ELR (cell line): ENCODE results near the gene UPK3B.
"Not testable (repeated sequence)": the region's sequence is repeated elsewhere in the genome, so short reads cannot be mapped to it uniquely, and the experiment has no call there.

Experiments
- DNase-seq: peaks from one replicate; pipeline ENCODE4 v3.0.0-alpha.2; 2015; ENCODE audit warnings: low read depth

The UPK3B gene

DNA sequence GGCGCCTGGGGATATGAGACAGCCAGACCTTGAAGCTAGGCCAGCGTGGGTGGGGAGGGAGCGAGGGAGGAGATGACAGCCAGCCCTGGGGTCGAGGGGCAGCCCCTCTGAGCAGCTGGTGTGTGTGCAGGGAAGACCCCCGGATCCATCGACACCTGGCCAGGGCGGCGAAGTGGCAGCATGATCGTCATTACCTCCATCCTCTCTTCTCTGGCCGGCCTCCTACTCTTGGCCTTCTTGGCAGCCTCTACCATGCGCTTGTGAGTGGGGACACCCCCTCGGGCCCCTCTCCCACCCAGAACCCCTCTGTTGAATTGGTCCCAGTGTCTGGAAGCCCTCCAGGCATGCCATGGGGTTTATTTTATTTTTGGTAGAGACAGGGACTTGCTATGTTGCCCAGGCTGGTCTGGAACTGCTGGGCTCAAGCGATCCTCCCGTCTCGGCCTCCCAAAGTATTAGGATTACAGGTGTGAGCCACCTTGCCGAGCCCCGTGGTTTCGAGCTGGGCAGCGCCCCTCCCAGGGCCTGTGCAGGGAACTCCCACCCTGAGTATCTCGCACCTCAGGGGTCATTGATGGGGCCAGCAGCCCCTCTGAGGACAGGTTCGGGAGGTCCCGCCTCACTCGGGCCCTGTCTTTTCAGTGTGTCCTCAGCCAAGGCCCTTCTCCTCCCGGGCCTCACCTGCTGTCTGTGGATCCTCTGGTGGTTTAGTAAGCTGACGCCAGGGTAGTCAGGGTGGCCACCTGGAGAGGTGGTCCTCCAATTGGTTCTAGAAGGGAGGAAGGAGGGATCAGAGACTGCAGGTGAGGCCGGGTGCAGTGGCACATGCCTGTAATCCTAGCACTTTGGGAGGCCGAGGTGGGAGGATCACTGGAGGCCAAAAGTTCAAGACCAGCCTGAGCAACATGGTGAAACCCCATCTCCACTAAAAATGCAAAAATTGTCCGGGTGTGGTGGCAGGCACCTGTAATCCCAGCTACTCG, 3.8 kb downstream of the UPK3B start:
- DNase-seq: no peak

DNA sequence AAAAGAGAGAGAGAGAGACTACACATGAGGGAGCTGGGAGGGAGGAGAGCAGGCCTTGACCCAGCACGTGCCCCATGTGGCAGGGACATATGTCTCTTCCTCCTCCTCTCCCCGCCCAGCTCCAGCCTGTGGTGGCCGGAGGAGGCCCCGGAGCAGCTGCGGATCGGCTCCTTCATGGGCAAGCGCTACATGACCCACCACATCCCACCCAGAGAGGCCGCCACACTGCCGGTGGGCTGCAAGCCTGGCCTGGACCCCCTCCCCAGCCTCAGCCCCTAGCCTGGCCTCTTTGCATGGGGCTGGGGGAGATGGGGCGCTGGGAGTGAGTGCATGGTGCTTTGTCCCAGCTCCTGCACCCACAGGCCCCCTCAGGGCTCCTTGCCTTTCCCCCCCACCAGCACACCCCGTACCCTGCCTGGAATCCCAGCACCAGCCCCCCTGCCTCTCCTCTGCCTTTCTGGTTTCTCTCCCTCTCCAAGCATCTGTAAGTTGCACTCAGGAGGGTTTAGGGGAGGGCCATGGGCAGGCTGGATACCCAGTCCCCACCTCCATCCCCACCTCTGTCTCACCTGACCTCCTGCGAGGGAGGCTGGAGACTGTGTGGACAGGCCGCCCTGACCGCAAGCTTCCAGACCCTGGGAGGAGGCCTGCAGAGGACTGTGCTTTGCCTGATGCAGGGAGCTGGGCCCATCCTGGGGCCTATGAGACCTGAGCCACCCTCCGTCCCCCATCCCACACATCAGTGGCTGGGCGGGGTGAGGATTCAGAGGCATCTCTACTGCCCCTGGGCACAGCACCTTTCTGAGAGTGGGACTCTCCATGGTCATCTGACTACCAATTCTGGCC, 4.8 kb downstream of the UPK3B start:
- no peak for DNase-seq

DNA sequence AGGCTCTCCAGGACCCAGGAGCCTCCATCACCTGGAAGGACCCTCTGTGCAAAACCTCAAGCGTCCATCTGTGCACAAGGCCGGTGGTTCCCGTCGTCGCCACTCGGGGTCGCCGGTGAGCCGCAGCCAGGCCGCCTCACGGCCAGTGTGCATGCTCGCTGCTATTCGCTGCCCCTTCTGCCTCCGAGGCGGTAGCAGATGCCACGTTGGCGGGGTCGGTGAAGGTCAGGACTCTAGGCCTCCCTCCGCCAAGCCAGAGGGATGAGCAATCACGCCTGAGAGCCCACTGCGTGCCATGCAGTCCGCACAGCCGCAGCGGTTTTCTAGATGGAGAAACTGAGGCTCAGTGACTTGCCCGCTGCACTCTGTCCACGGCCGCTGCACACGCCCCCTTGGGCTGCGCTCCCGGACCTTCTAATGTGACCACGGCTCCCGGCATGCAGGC, 5.7 kb downstream of the UPK3B start:
- DNase-seq: peak; percentile 62

DNA sequence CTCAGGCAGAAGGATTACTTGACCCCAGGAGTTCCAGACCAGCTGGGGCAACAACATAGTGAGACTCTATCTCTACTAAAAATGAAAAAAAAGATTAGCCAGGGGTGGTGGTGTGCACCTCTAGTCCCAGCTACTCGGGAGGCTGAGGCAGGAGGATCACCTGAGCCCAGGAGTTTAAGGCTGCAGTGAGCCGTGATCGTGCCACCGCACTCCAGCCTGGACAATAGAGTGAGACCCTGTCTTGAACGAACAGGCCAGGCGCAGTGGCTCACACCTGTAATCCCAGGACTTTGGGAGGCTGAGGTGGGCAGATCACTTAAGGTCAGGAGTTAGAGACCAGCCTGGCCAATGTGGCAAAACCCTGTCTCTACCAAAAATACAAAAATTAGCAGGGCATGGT, 6.6 kb downstream of the UPK3B start:
- DNase-seq: not testable (repeated sequence)

DNA sequence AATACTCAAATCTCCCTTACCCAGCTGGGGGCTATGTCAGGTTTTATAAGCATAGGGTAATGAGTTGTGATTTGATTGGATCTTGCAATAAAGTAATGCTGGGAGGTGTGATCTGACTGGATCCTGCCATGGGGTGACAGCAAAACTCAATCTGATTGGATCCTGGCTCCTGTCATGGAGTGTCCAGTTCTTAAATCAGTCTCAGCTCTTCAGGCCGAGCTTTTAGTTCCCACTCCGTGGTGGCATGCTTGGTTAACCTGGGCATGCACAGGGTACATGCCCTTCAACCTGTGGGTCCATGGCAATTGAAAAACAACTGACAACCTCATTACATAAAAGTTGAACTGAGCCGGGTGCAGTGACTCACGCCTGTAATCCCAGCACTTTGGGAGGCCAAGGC, 15.8 kb downstream of the UPK3B start:
- not testable (repeated sequence) for DNase-seq

DNA sequence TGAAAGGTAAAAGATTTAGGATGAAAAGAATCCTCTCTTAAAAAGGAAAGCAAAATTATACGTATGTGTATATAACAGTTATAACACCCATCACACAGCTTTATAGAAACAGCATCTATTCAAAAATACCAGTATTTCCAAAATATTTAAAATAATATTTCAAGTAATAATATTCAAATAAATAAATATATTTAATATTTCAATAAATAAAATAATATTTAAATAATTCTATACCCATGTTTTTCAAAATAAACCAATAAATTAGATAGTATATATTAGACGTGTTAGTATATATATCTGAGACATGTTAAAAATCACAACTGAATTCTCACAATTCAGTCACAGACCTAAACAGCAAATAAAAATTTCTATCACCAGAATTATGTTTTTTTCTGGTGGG, 21.3 kb downstream of the UPK3B start:
- DNase-seq: not testable (repeated sequence)

DNA sequence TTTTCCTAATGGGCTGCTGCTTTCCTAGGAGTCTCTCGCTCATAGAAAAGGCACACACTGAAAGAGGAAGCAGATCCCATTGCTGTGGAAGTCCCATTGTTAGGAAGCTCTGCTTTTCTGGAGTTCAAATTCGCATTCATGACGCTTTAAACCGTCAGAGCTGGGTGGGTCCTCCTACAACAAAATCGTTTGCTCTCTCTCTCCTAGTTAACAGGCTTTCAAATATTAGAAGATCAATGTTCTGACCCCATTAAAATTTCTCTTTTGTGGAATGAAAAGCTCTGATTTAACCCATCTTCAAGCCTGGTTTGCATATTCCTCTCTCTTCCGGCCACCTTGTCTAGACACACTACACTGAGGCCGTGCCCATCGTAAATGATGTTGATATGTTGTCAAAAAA, 32.8 kb downstream of the UPK3B start, which contains the start of gene SPDYE16:
SPDYE16 (minus strand) TSS at position 101 of the 400 bp plus-strand sequence. CDS start 1,838 bp downstream, outside the sequence.
- DNase-seq: not testable (repeated sequence)

DNA sequence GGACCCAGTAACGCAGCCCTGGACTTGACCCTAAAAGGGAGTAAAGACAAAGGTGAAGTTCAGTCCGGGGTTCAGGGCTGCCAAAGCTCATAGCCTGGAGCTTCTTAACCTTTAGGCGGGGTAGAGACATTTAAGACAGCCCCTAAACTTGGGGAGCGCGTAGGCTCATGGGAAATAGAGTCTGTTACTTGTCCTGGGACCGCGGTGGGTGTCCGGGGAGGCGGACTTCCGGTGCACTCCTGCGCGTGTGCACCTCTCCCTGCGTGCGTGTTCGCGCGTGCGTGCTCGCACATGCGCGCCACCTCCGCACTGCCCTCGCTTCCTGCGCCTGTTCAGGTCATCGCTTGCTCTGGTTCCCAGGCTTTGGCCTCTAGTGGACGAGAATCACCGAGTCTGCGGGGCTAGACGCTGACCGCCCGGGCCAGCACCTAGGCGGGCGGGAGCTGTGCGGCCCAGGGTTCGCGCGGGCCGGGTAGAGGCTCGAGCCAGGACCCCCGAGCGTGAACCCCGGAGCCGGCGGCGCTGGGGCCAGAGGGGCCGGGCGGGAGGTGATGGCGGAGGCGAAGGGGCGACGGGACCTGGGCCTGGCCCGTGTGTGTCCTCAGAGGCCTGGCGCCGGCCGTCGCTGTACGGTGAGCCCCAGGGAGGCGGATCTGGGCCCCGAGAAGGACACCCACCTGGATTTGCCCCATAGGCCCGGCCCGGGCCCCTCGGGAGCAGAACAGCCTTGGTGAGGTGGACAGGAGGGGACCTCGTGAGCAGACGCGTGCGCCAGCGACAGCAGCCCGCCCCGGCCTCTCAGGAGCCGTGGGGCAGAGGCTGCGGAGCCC, 38.9 kb downstream of the UPK3B start:
- peak; percentile 81 for DNase-seq

DNA sequence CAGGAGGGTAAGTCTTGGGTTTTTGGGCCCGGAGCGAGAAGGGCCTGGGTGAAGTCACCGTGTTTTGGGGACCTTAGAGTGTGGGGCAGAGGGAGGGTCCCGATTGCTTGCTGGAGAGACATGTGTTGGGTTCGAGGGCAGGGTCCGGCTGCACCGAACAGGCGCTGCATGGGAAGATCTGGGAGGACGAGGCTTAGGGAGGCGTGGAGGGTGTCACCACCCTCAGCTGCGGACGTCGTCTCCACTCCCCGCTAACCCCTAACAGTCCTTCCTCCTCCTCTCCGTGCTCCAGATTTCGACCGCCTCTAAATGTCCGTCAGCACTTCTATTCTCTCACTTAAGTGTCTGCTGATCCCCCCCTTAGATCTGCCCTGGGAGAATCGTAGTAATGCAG, 39.5 kb downstream of the UPK3B start:
- DNase-seq: not testable (repeated sequence)

DNA sequence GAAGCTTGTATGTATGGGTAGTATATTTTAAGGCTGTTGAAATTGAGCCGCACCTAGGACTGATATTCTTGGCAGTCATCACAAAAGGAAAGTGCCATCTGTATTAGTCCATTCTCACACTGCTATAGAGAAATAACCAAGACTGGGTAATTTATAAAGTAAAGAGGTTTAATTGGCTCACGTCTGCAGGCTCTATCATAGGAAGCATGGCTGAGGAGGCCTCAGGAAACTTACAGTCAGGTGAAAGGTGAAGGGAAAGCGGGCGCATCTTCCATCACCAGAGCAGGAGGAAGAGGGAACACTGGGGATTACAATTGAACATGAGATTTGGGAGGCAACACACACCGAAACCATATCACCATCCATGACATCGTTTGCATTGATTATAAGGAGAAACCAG, 41.6 kb downstream of the UPK3B start:
- DNase-seq: not testable (repeated sequence)

DNA sequence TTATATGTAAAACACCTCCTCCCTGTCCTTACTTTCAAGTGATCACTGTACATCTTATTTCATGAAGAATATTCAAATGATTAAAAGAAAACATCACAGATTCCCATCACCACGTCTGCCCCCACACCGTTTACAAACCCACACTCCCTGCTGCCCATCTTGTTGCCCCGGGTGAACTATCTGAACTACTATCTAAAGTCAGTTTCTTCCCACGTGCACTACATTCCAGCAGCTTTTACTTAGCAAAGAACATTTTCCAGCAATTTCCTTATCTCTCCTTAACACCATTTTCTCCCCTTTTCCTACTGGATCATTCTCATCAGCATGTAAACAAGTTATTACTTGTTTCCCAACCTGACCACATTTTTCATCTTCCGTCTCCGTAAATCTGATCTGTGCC, 49.3 kb downstream of the UPK3B start:
- DNase-seq: not testable (repeated sequence)

DNA sequence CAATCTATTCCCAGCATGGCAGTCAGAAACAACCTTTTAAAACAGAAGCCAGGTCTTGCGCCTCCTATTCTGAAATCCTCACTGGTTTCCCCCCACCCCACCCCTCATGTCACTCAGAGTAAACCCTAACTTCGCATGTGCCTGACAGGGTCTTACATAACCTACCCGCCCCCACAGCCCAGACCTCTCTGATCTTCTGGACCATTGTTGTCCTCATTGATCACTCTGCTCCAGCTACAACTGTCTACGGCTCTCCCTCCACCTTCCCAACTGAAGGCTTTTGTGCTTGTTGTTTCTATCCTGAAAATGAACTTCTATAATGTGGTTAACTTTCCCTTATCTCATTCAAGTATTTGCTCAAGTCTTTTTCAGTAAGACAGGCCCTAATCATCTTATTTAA, 49.8 kb downstream of the UPK3B start:
- DNase-seq: not testable (repeated sequence)

DNA sequence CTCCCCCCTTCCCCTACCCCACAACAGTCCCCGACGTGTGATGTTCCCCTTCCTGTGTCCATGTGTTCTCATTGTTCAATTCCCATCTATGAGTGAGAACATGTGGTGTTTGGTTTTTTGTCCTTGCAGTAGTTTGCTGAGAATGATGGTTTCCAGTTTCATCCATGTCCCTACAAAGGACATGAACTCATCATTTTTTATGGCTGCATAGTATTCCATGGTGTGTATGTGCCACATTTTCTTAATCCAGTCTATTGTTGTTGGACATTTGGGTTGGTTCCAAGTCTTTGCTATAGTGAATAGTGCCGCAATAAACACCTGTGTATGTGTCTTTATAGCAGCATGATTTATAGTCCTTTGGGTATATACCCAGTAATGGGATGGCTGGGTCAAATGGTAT, 51.0 kb downstream of the UPK3B start:
- not testable (repeated sequence) for DNase-seq

DNA sequence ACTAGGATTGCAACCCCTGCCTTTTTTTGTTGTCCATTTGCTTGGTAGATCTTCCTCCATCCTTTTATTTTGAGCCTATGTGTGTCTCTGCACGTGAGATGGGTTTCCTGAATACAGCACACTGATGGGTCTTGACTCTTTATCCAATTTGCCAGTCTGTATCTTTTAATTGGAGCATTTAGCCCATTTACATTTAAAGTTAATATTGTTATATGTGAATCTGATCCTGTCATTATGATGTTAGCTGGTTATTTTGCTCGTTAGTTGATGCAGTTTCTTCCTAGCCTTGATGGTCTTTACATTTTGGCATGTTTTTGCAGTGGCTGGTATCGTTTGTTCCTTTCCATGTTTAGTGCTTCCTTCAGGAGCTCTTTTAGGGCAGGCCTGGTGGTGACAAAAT, 54.6 kb downstream of the UPK3B start:
- DNase-seq: not testable (repeated sequence)
